ENCODE results near the gene ANXA10. TPM values are rescaled to one million over a fixed set of nuclear protein-coding genes. Genes with fewer than 3 reads are reported as not detected.

ANXA10 gene
- total RNA-seq, 2 experiments from 2014 or later, result not detected

GRCh38 chr4:168128601-168129000 is 36.3 kb downstream of the ANXA10 start:
- Histone ChIP-seq H3K79me2 (ENCODE audit: insufficient read depth, low read depth, low read length) (no peaks in the 10 kb centered on the region), H3K27ac (ENCODE audit: low read depth, low read length, poor library complexity, severe bottlenecking) (no peak overlapping the region), H3K4me2 (ENCODE audit: low read length) (no peak overlapping the region), H3K36me3 (ENCODE audit: insufficient read depth, low read length) (no peaks in the 10 kb centered on the region), H4K20me1 (ENCODE audit: insufficient read depth, low read length) (no peaks in the 10 kb centered on the region), H3K4me3 (ENCODE audit: low read depth, low read length, poor library complexity, severe bottlenecking) (no peak overlapping the region), H3K4me1 (ENCODE audit: insufficient read depth, low read length, poor library complexity, severe bottlenecking) (no peaks in the 10 kb centered on the region), H3K9me2 (ENCODE audit: insufficient read depth, low read length) (no peaks in the 10 kb centered on the region), H2AFZ (ENCODE audit: low read length) (no peak overlapping the region), H3K9me3 (ENCODE audit: low read length) (no peaks in the 10 kb centered on the region)
- BruUV-seq (replicated peaks), result no TSS peak
- CTCF ChIA-PET (ENCODE audit: unreplicated experiment), result no interaction called here
- no peak for DNase-seq (ENCODE audit: low spot score)
- TF ChIP-seq EZH2phosphoT487 (IDR thresholded peaks at IDR 0.05; ENCODE audit: borderline replicate concordance, low read depth, low read length), result no peak
- no peak for TF ChIP-seq CTCF (conservative IDR thresholded peaks at IDR 0.05; ENCODE audit: low read length)
- intact Hi-C loops (cut with micrococcal nuclease; ENCODE audit: unreplicated experiment), result no loop called here
- POLR2A ChIA-PET, result interaction anchor here (0.7 kb wide), 1 partner anchor 123 kb away, joined by 6 read pairs; no protein-coding TSS in a partner anchor

GRCh38 chr4:168129046-168129772 is 36.9 kb downstream of the ANXA10 start:
- BruUV-seq (replicated peaks), result no TSS peak
- Histone ChIP-seq H3K27ac (ENCODE audit: low read depth, low read length, poor library complexity, severe bottlenecking) (no peak overlapping the region), H3K4me3 (ENCODE audit: low read depth, low read length, poor library complexity, severe bottlenecking) (no peak overlapping the region), H3K79me2 (ENCODE audit: insufficient read depth, low read depth, low read length) (no peaks in the 10 kb centered on the region), H3K4me1 (ENCODE audit: insufficient read depth, low read length, poor library complexity, severe bottlenecking) (no peaks in the 10 kb centered on the region), H2AFZ (ENCODE audit: low read length) (no peak overlapping the region), H4K20me1 (ENCODE audit: insufficient read depth, low read length) (no peaks in the 10 kb centered on the region), H3K9me3 (ENCODE audit: low read length) (no peaks in the 10 kb centered on the region), H3K36me3 (ENCODE audit: insufficient read depth, low read length) (no peaks in the 10 kb centered on the region), H3K4me2 (ENCODE audit: low read length) (no peak overlapping the region), H3K9me2 (ENCODE audit: insufficient read depth, low read length) (no peaks in the 10 kb centered on the region)
- intact Hi-C loops (cut with micrococcal nuclease; ENCODE audit: unreplicated experiment), result no loop called here
- CTCF ChIA-PET (ENCODE audit: unreplicated experiment), result no interaction called here
- POLR2A ChIA-PET, result no interaction called here
- no peak for DNase-seq (ENCODE audit: low spot score)
- TF ChIP-seq EZH2phosphoT487 (IDR thresholded peaks at IDR 0.05; ENCODE audit: borderline replicate concordance, low read depth, low read length) (no peak), CTCF (conservative IDR thresholded peaks at IDR 0.05; ENCODE audit: low read length) (no peak)

- BruUV-seq (replicated peaks), result no TSS peak
- Histone ChIP-seq H4K20me1 (ENCODE audit: insufficient read depth, low read length) (no peaks in the 10 kb centered on the region), H3K4me3 (ENCODE audit: low read depth, low read length, poor library complexity, severe bottlenecking) (no peak overlapping the region), H3K9me2 (ENCODE audit: insufficient read depth, low read length) (no peaks in the 10 kb centered on the region), H2AFZ (ENCODE audit: low read length) (no peak overlapping the region), H3K9me3 (ENCODE audit: low read length) (no peaks in the 10 kb centered on the region), H3K27ac (ENCODE audit: low read depth, low read length, poor library complexity, severe bottlenecking) (no peak overlapping the region), H3K4me1 (ENCODE audit: insufficient read depth, low read length, poor library complexity, severe bottlenecking) (no peaks in the 10 kb centered on the region), H3K79me2 (ENCODE audit: insufficient read depth, low read depth, low read length) (no peaks in the 10 kb centered on the region), H3K36me3 (ENCODE audit: insufficient read depth, low read length) (no peaks in the 10 kb centered on the region), H3K4me2 (ENCODE audit: low read length) (no peak overlapping the region)
- intact Hi-C loops (cut with micrococcal nuclease; ENCODE audit: unreplicated experiment), result no loop called here
- no peak for DNase-seq (ENCODE audit: low spot score)
- CTCF ChIA-PET (ENCODE audit: unreplicated experiment), result no interaction called here
- TF ChIP-seq EZH2phosphoT487 (IDR thresholded peaks at IDR 0.05; ENCODE audit: borderline replicate concordance, low read depth, low read length), result no peak
- no peak for TF ChIP-seq CTCF (conservative IDR thresholded peaks at IDR 0.05; ENCODE audit: low read length)
- POLR2A ChIA-PET, result no interaction called here
These were observed 37.5 kb downstream of the ANXA10 start for GRCh38 chr4:168129802-168130201.

Measured in OCI-LY7 (cell line).